WTC11 (cell line): ENCODE results near the gene NXPE3. TPM values are rescaled to one million over a fixed set of nuclear protein-coding genes. Genes with fewer than 3 reads are reported as not detected.

Experiments
- ATAC-seq: fragments of 200-7000 bp; cut with Tn5 transposase; 2 replicates; pipeline ENCODE4 v1.10.0; 2021; ENCODE audit warnings: mild to moderate bottlenecking, moderate library complexity
- CTCF ChIA-PET: fragments of 300-600 bp; sonication (Branson Sonifier 250); formaldehyde crosslinking; loops from one replicate; lab custom pipeline; 2021; ENCODE audit warnings: antibody characterized with exemption; lab: Charles Lee
- POLR2A ChIA-PET: fragments of 350-600 bp; sonication (Branson Sonifier 250); formaldehyde crosslinking; loops from one replicate; lab custom pipeline; 2021; ENCODE audit warnings: antibody characterized with exemption; lab: Charles Lee
- DNase-seq: peaks from one replicate; pipeline ENCODE4 v3.0.0; 2021; ENCODE audit warnings: low spot score
- H3K27ac Mint-ChIP-seq: 2 replicates; pipeline ENCODE4 v1.8.0; 2021; ENCODE audit warnings: mixed read lengths
- H3K27me3 Mint-ChIP-seq: 2 replicates; pipeline ENCODE4 v1.8.0; 2021; ENCODE audit warnings: low read depth, mild to moderate bottlenecking, moderate library complexity, mixed read lengths
- H3K36me3 Mint-ChIP-seq: 2 replicates; pipeline ENCODE4 v1.8.0; 2021; ENCODE audit warnings: mixed read lengths
- H3K4me1 Mint-ChIP-seq: 2 replicates; pipeline ENCODE4 v1.8.0; 2022; ENCODE audit warnings: mixed read lengths
- H3K4me3 Mint-ChIP-seq: 2 replicates; pipeline ENCODE4 v1.8.0; 2021; ENCODE audit warnings: mild to moderate bottlenecking, moderate library complexity, mixed read lengths
- H3K9me3 Mint-ChIP-seq: 2 replicates; pipeline ENCODE4 v1.8.0; 2021; ENCODE audit warnings: mixed read lengths
- CTCF ChIP-seq: fragments of 200-600 bp; IDR thresholded peaks from 2 replicates; pipeline ENCODE4 v1.8.0; 2022; ENCODE audit warnings: antibody characterized with exemption
- E2F5 ChIP-seq: sonication (generic); formaldehyde crosslinking; IDR thresholded peaks from 2 replicates; pipeline ENCODE4 v1.8.1; 2022; ENCODE audit warnings: mild to moderate bottlenecking, moderate library complexity, missing genetic modification reagents
- ELF4 ChIP-seq: sonication (generic); formaldehyde crosslinking; IDR thresholded peaks from 2 replicates; pipeline ENCODE4 v1.8.1; 2022; ENCODE audit warnings: low read depth, mild to moderate bottlenecking, moderate library complexity, missing genetic modification reagents
- FOXK1 ChIP-seq: sonication (generic); formaldehyde crosslinking; IDR thresholded peaks from 2 replicates; pipeline ENCODE4 v1.8.0; 2022; ENCODE audit warnings: mild to moderate bottlenecking, moderate library complexity, missing genetic modification reagents
- IRF2 ChIP-seq: sonication (generic); formaldehyde crosslinking; IDR thresholded peaks from 2 replicates; pipeline ENCODE4 v1.8.0; 2022; ENCODE audit warnings: low read depth, missing genetic modification reagents, borderline replicate concordance
- JUN ChIP-seq: sonication (generic); formaldehyde crosslinking; IDR thresholded peaks from 2 replicates; pipeline ENCODE4 v1.8.0; 2023; ENCODE audit warnings: mild to moderate bottlenecking, missing genetic modification reagents
- NFATC4 ChIP-seq: fragments of 250-450 bp; sonication (Bioruptor Pico); IDR thresholded peaks from 2 replicates; pipeline ENCODE4 v1.9.0; 2021; ENCODE audit warnings: mild to moderate bottlenecking
- NR1H2 ChIP-seq: sonication (generic); formaldehyde crosslinking; IDR thresholded peaks from 2 replicates; pipeline ENCODE4 v1.9.0; 2021; ENCODE audit warnings: mild to moderate bottlenecking, moderate library complexity, missing genetic modification reagents
- NR3C1 ChIP-seq: sonication (generic); formaldehyde crosslinking; conservative IDR thresholded peaks from 2 replicates; pipeline ENCODE4 v1.8.1; 2023; ENCODE audit warnings: low read depth, mild to moderate bottlenecking, missing genetic modification reagents
- PRRX2 ChIP-seq: fragments of 250-450 bp; sonication (Bioruptor Pico); IDR thresholded peaks from 2 replicates; pipeline ENCODE4 v1.8.0; 2021; ENCODE audit warnings: mild to moderate bottlenecking
- SP1 ChIP-seq: sonication (generic); formaldehyde crosslinking; conservative IDR thresholded peaks from 2 replicates; pipeline ENCODE4 v1.8.1; 2022; ENCODE audit warnings: missing genetic modification reagents
- TEAD4 ChIP-seq: sonication (generic); formaldehyde crosslinking; IDR thresholded peaks from 2 replicates; pipeline ENCODE4 v1.8.0; 2022; ENCODE audit warnings: mild to moderate bottlenecking, missing genetic modification reagents
- TP53 ChIP-seq: sonication (generic); formaldehyde crosslinking; IDR thresholded peaks from 2 replicates; pipeline ENCODE4 v1.8.1; 2023; ENCODE audit warnings: mild to moderate bottlenecking, missing genetic modification reagents
- USF2 ChIP-seq: sonication (generic); formaldehyde crosslinking; IDR thresholded peaks from 2 replicates; pipeline ENCODE4 v1.8.1; 2023; ENCODE audit warnings: mild to moderate bottlenecking, missing genetic modification reagents, moderate library complexity
- ZNF121 ChIP-seq: sonication (generic); formaldehyde crosslinking; IDR thresholded peaks from 2 replicates; pipeline ENCODE4 v1.8.0; 2023; ENCODE audit warnings: missing genetic modification reagents
- ZNF138 ChIP-seq: sonication (generic); formaldehyde crosslinking; conservative IDR thresholded peaks from 2 replicates; pipeline ENCODE4 v1.8.1; 2022; ENCODE audit warnings: mild to moderate bottlenecking, moderate library complexity, missing genetic modification reagents
- ZNF219 ChIP-seq: sonication (generic); formaldehyde crosslinking; IDR thresholded peaks from 2 replicates; pipeline ENCODE4 v1.8.0; 2023; ENCODE audit warnings: missing genetic modification reagents, mild to moderate bottlenecking, borderline replicate concordance
- ZNF317 ChIP-seq: sonication (generic); formaldehyde crosslinking; IDR thresholded peaks from 2 replicates; pipeline ENCODE4 v1.8.1; 2023; ENCODE audit warnings: low read depth, mild to moderate bottlenecking, moderate library complexity, missing genetic modification reagents, borderline replicate concordance
- ZNF396 ChIP-seq: fragments of 250-450 bp; sonication (Bioruptor Pico); IDR thresholded peaks from 2 replicates; pipeline ENCODE4 v1.8.0; 2021; ENCODE audit warnings: mild to moderate bottlenecking, moderate library complexity, borderline replicate concordance
- ZNF423 ChIP-seq: fragments of 250-450 bp; sonication (Bioruptor Pico); IDR thresholded peaks from 2 replicates; pipeline ENCODE4 v2.1.2; 2022; ENCODE audit warnings: mild to moderate bottlenecking, moderate library complexity
- total RNA-seq: library from RNA; stranded (reverse); gene quantifications from 3 replicates; pipeline ENCODE4 v1.2.3, GENCODE V29; 2021
- TF ChIP-seq, protein P1 (sequence below): sonication (generic); formaldehyde crosslinking; IDR thresholded peaks from 2 replicates; pipeline ENCODE4 v1.8.1; 2023; ENCODE audit warnings: mild to moderate bottlenecking, missing genetic modification reagents
- TF ChIP-seq, protein P2 (sequence below): fragments of 250-450 bp; sonication (Bioruptor Pico); IDR thresholded peaks from 2 replicates; pipeline ENCODE4 v2.1.2; 2022; ENCODE audit warnings: mild to moderate bottlenecking, moderate library complexity
- TF ChIP-seq, protein P3 (sequence below): sonication (generic); formaldehyde crosslinking; IDR thresholded peaks from 2 replicates; pipeline ENCODE4 v1.8.0; 2022; ENCODE audit warnings: mild to moderate bottlenecking, missing genetic modification reagents

The NXPE3 gene
- total RNA-seq, 1 experiment from 2014 or later, result 13.9 TPM

DNA sequence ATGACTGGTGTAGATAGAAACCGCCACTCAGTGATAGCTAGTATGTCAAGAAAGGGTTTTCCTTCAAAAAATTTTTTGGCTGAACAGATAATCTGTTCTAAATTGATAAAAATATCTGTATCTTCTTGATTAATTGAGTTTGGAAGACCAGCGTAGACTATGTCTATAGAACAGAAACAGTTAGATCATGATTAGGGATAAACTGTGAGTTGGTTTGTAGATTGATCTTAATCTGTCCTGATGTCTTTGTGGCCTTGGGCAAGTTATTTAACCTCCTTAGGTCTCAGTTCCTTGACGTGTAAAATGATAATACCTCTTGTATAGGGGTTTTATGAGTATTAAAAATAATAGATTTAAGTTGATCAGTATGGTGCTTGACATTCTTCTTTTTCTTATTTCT, 75.0 kb downstream of the NXPE3 start:
- Mint-ChIP-seq H3K36me3 (peaks cover 74% of the 10 kb centered on the region), H3K27ac (no peak overlapping the region), H3K27me3 (no peaks in the 10 kb centered on the region), H3K9me3 (no peaks in the 10 kb centered on the region), H3K4me1 (peaks cover 12% of the 10 kb centered on the region), H3K4me3 (no peak overlapping the region)
- CTCF ChIA-PET, result no interaction called here
- TF ChIP-seq E2F5, result no peak
- no peak for TF ChIP-seq ZNF219 (CRISPR knock-in tag)
- TF ChIP-seq TP53 (CRISPR knock-in tag), result no peak
- DNase-seq, result no peak
- POLR2A ChIA-PET, result no interaction called here
- no peak for ATAC-seq

DNA sequence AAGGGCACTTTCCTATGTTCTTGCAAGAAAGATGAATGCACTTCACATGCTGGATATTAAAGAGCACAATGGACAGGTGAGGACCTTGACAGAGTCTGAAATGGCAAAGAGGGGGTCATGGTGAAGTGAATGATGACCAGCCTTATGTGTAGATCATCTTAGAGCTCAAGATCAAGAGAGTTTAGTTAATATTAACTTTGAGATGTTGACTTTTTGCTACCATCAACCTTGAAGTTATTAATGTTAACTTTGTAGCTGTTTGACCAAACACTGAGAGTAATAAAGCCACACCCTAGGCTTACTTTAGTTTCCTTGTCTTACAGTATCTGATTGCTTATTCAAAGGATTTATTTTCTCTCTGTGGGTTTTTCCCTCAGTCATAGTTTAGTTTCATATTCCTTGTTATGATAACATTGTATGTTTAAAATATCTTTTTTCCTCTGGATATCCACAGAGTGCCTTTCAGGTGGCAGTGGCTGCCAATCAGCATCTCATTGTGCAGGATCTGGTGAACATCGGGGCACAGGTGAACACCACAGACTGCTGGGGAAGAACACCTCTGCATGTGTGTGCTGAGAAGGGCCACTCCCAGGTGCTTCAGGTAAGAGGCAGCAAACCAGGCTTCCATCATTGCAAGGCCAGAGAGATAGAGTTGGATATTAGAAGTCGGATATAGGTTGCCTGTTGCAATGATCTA, 75.7 kb downstream of the NXPE3 start:
- Mint-ChIP-seq H3K4me3 (no peak overlapping the region), H3K9me3 (no peaks in the 10 kb centered on the region), H3K27ac (no peak overlapping the region), H3K4me1 (peaks cover 12% of the 10 kb centered on the region), H3K27me3 (no peaks in the 10 kb centered on the region), H3K36me3 (peaks cover 81% of the 10 kb centered on the region)
- POLR2A ChIA-PET, result no interaction called here
- ATAC-seq (no peak), DNase-seq (no peak)
- CTCF ChIA-PET, result no interaction called here
- TF ChIP-seq ZNF423 (CRISPR knock-in tag), result no peak
- TF ChIP-seq FOXK1 (CRISPR knock-in tag), result no peak
- no peak for TF ChIP-seq ZNF121
- TF ChIP-seq ZNF317 (CRISPR knock-in tag), result no peak
- TF ChIP-seq ZNF396 (CRISPR knock-in tag), result no peak
- no peak for TF ChIP-seq IRF2 (CRISPR knock-in tag)
- TF ChIP-seq SP1 (CRISPR knock-in tag), result no peak
- no peak for TF ChIP-seq ZNF138 (CRISPR knock-in tag)
- TF ChIP-seq USF2 (CRISPR knock-in tag), result no peak
- no peak for TF ChIP-seq JUN (CRISPR knock-in tag)
- TF ChIP-seq ELF4 (CRISPR knock-in tag), result no peak
- TF ChIP-seq, protein P1, sequence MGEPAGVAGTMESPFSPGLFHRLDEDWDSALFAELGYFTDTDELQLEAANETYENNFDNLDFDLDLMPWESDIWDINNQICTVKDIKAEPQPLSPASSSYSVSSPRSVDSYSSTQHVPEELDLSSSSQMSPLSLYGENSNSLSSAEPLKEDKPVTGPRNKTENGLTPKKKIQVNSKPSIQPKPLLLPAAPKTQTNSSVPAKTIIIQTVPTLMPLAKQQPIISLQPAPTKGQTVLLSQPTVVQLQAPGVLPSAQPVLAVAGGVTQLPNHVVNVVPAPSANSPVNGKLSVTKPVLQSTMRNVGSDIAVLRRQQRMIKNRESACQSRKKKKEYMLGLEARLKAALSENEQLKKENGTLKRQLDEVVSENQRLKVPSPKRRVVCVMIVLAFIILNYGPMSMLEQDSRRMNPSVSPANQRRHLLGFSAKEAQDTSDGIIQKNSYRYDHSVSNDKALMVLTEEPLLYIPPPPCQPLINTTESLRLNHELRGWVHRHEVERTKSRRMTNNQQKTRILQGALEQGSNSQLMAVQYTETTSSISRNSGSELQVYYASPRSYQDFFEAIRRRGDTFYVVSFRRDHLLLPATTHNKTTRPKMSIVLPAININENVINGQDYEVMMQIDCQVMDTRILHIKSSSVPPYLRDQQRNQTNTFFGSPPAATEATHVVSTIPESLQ (CRISPR knock-in tag), result no peak
- TF ChIP-seq TEAD4, result no peak
- TF ChIP-seq CTCF, result no peak
- TF ChIP-seq, protein P2, sequence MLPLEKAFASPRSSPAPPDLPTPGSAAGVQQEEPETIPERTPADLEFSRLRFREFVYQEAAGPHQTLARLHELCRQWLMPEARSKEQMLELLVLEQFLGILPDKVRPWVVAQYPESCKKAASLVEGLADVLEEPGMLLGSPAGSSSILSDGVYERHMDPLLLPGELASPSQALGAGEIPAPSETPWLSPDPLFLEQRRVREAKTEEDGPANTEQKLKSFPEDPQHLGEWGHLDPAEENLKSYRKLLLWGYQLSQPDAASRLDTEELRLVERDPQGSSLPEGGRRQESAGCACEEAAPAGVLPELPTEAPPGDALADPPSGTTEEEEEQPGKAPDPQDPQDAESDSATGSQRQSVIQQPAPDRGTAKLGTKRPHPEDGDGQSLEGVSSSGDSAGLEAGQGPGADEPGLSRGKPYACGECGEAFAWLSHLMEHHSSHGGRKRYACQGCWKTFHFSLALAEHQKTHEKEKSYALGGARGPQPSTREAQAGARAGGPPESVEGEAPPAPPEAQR (CRISPR knock-in tag), result no peak
- TF ChIP-seq NR1H2, result no peak
- TF ChIP-seq, protein P3, sequence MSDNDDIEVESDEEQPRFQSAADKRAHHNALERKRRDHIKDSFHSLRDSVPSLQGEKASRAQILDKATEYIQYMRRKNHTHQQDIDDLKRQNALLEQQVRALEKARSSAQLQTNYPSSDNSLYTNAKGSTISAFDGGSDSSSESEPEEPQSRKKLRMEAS (CRISPR knock-in tag), result no peak
- TF ChIP-seq NR3C1 (CRISPR knock-in tag), result no peak
- TF ChIP-seq PRRX2 (CRISPR knock-in tag), result no peak
- TF ChIP-seq NFATC4, result no peak
